HG02588 (cell line): ENCODE results near the gene MCRIP2.

Source experiments
- ATAC-seq: cut with Tn5 transposase; IDR thresholded peaks from one replicate; pipeline ENCODE4 v1.9.1; 2021; ENCODE audit warnings: mild to moderate bottlenecking, moderate library complexity; ENCODE audit not compliant: unreplicated experiment

Gene MCRIP2

GRCh38 chr16:647173-647902 lies 5.7 kb downstream of the MCRIP2 start:
- ATAC-seq = no peak

GRCh38 chr16:648071-648780 lies 6.6 kb downstream of the MCRIP2 start:
- ATAC-seq = no peak

- peak; percentile 72 for ATAC-seq
Observed at GRCh38 chr16:648781-649589, 7.4 kb downstream of the MCRIP2 start, which contains the start of gene WDR90. Gene WDR90, plus strand, starts transcription at chr16:649365. Its CDS starts 52 bp downstream, at chr16:649417.

GRCh38 chr16:649631-650030 lies 8.0 kb downstream of the MCRIP2 start:
- peak; percentile 14 for ATAC-seq

GRCh38 chr16:651844-652243 lies 10.2 kb downstream of the MCRIP2 start:
- no peak for ATAC-seq

- ATAC-seq = no peak
Observed at GRCh38 chr16:652454-653305, 11.1 kb downstream of the MCRIP2 start.

GRCh38 chr16:654034-654433 lies 12.4 kb downstream of the MCRIP2 start:
- no peak for ATAC-seq

- ATAC-seq = no peak
Observed at GRCh38 chr16:657487-657886, 15.9 kb downstream of the MCRIP2 start.

GRCh38 chr16:658679-659571 lies 17.3 kb downstream of the MCRIP2 start:
- ATAC-seq = no peak

GRCh38 chr16:659618-660017 lies 18.0 kb downstream of the MCRIP2 start:
- ATAC-seq = no peak

GRCh38 chr16:660132-660458 lies 18.5 kb downstream of the MCRIP2 start:
- no peak for ATAC-seq

GRCh38 chr16:660459-661183 lies 19.0 kb downstream of the MCRIP2 start:
- no peak for ATAC-seq

- ATAC-seq = no peak
Observed at GRCh38 chr16:661184-661821, 19.7 kb downstream of the MCRIP2 start.

- no peak for ATAC-seq
Observed at GRCh38 chr16:662095-662494, 20.5 kb downstream of the MCRIP2 start.

- no peak for ATAC-seq
Observed at GRCh38 chr16:662597-662996, 21.0 kb downstream of the MCRIP2 start.

- no peak for ATAC-seq
Observed at GRCh38 chr16:666572-666971, 24.9 kb downstream of the MCRIP2 start.

GRCh38 chr16:667113-667779 lies 25.6 kb downstream of the MCRIP2 start:
- no peak for ATAC-seq
